Upper lobe of right lung (tissue), 1 donor: ENCODE results near the gene CHRNA4. TPM values are rescaled to one million over a fixed set of nuclear protein-coding genes. Genes with fewer than 3 reads are reported as not detected.

Source experiments
- ATAC-seq: fragments of 200-7000 bp; cut with Tn5 transposase; one replicate; pipeline ENCODE4 v1.9.1; 2020; ENCODE audit warnings: mild to moderate bottlenecking, moderate library complexity
- DNase-seq: peaks from one replicate; pipeline ENCODE4 v3.0.0-alpha.2; 2020
- H3K27ac ChIP-seq: fragments of 200-600 bp; one replicate; pipeline ENCODE4 v1.8.0; 2022
- H3K27me3 ChIP-seq: fragments of 200-600 bp; one replicate; pipeline ENCODE4 v1.8.0; 2022; ENCODE audit warnings: mild to moderate bottlenecking
- H3K36me3 ChIP-seq: fragments of 200-600 bp; one replicate; pipeline ENCODE4 v1.8.0; 2022
- H3K4me1 ChIP-seq: fragments of 200-600 bp; one replicate; pipeline ENCODE4 v1.8.0; 2022
- H3K4me3 ChIP-seq: fragments of 200-600 bp; one replicate; pipeline ENCODE4 v1.8.0; 2022; ENCODE audit warnings: mild to moderate bottlenecking
- H3K9me3 ChIP-seq: fragments of 200-600 bp; one replicate; pipeline ENCODE4 v1.8.0; 2022
- CTCF ChIP-seq: fragments of 200-600 bp; IDR thresholded peaks from one replicate; pipeline ENCODE4 v1.8.0; 2022; ENCODE audit warnings: antibody characterized with exemption
- intact Hi-C: fragments of 100-400 bp; cut with DNase I; formaldehyde crosslinking; loops from one replicate; pipeline ENCODE4 v1.11.0; 2022
- total RNA-seq: library from RNA; stranded (reverse); fragmentation: NEBNext Ultra II Directional; extraction: Animal tissue kit (Norgen Biotek cat#: 25700); gene quantifications from one replicate; pipeline ENCODE4 v1.2.1, GENCODE V29; 2021
- donor health status: DM: no; HTN: yes; CAD: no; lungs with severe emphysema.

Gene CHRNA4
- total RNA-seq, 1 donor from 2014 or later: 0.06 TPM

DNA sequence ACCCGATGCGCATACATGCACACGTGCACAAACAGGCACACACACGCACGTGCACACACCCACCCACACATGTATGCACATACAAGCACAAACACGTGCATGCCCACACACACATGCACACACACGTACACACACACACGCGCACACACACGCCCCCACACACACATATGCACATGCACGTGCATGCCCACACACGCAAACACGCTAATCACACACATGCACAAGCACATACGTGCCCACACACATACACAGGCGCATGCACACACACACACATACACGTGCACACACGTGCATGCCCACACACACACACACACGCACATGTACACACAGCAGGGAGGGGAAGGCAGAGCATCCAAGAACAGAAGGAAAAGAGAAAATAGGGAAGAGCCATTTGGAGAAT is 26.8 kb upstream of the CHRNA4 start:
- no peaks in the 10 kb centered on the region for H3K4me1 ChIP-seq
- intact Hi-C loops: no loop called here
- DNase-seq (no peak), ATAC-seq (no peak)
- no peak overlapping the region for H3K27ac ChIP-seq
- no peaks in the 10 kb centered on the region for H3K36me3 ChIP-seq
- no peak for TF ChIP-seq CTCF
- H3K9me3 ChIP-seq: peaks cover 7% of the 10 kb centered on the region
- H3K4me3 ChIP-seq: no peak overlapping the region
- peaks cover 8% of the 10 kb centered on the region for H3K27me3 ChIP-seq

DNA sequence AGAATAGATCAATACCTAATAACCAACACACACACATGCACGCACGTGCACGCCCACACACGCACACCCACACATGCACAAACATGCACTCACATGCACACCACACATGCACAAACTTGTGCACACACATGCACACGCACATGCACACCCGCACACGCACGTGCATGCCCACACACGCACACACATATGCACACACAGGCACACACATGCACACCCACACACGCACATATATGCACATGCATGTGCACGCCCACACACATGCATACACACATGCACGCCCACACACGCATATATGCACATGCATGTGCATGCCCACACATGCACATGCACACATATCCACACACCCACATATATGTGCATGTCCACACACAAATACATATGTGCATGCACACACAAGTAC is 26.2 kb upstream of the CHRNA4 start:
- ATAC-seq: no peak
- no peak for TF ChIP-seq CTCF
- intact Hi-C loops: no loop called here

DNA sequence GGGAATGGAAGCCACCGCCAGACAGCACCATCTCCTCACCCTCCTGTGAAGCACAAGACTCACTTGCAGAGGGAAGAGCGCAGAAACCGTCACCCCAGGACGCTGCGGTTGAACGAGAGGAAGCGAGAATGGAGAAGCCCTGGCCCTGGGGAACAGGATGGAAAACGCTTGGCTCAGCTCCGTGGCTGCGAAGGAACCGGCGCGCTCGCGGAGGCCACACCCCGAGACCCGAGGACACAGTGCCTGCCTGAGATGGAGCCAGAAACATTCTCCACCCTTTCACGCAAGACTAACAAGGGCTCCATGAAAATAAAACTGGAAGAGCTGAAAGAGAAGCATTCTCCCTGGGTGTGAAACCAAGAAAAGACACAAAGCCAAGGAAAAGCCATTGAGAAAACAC is 25.3 kb upstream of the CHRNA4 start:
- peaks cover 7% of the 10 kb centered on the region for H3K9me3 ChIP-seq
- H3K4me3 ChIP-seq: no peak overlapping the region
- intact Hi-C loops: no loop called here
- ATAC-seq (no peak), DNase-seq (no peak)
- H3K4me1 ChIP-seq: no peaks in the 10 kb centered on the region
- TF ChIP-seq CTCF: no peak
- H3K36me3 ChIP-seq: no peaks in the 10 kb centered on the region
- peaks cover 23% of the 10 kb centered on the region for H3K27me3 ChIP-seq
- H3K27ac ChIP-seq: no peak overlapping the region

More for the DNA sequence above, 26.2 kb upstream of the CHRNA4 start:
- no peaks in the 10 kb centered on the region for H3K36me3 ChIP-seq
- peaks cover 7% of the 10 kb centered on the region for H3K9me3 ChIP-seq
- peaks cover 14% of the 10 kb centered on the region for H3K27me3 ChIP-seq
- no peak overlapping the region for H3K27ac ChIP-seq
- no peak for DNase-seq
- H3K4me3 ChIP-seq: no peak overlapping the region
- H3K4me1 ChIP-seq: no peaks in the 10 kb centered on the region

GRCh38 chr20:63385819-63386218 is 24.7 kb upstream of the CHRNA4 start:
- intact Hi-C loops: no loop called here
- Histone ChIP-seq H3K27ac (no peak overlapping the region), H3K4me1 (no peaks in the 10 kb centered on the region), H3K27me3 (peaks cover 28% of the 10 kb centered on the region), H3K4me3 (no peak overlapping the region), H3K9me3 (peaks cover 7% of the 10 kb centered on the region), H3K36me3 (no peaks in the 10 kb centered on the region)
- no peak for TF ChIP-seq CTCF
- DNase-seq (no peak), ATAC-seq (no peak)

DNA sequence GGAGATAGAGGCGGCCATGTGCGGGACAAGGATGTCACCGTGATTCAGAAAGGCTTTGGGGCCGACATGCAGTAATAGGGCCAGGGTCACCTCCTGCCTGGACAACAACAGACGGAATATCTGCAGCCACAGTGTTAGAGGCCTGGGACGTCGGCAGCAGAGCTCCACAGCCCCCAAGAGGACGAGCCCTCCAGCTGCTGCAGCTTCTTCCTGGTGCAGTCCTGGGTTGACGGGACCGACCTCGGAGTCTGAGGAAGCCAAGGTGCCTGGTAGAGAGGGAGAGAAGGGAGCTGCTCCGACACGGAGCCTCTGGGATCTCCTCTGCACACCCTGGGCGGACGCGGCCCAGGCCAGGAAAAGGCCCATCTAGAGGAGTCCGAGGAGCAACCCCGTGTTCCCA is 23.2 kb upstream of the CHRNA4 start:
- DNase-seq: no peak
- ATAC-seq: no peak
- intact Hi-C loops: no loop called here
- Histone ChIP-seq H3K4me3 (no peak overlapping the region), H3K27ac (no peak overlapping the region), H3K27me3 (peaks cover 31% of the 10 kb centered on the region), H3K36me3 (no peaks in the 10 kb centered on the region), H3K9me3 (peaks cover 7% of the 10 kb centered on the region), H3K4me1 (no peaks in the 10 kb centered on the region)
- no peak for TF ChIP-seq CTCF

- intact Hi-C loops: no loop called here
- H3K27ac ChIP-seq: no peak overlapping the region
- ATAC-seq (no peak), DNase-seq (no peak)
- peaks cover 7% of the 10 kb centered on the region for H3K9me3 ChIP-seq
- H3K4me3 ChIP-seq: no peak overlapping the region
- H3K27me3 ChIP-seq: peaks cover 38% of the 10 kb centered on the region
- H3K4me1 ChIP-seq: no peaks in the 10 kb centered on the region
- no peak for TF ChIP-seq CTCF
- no peaks in the 10 kb centered on the region for H3K36me3 ChIP-seq
These were observed 22.4 kb upstream of the CHRNA4 start for GRCh38 chr20:63383556-63383955.
